22Rv1 (cell line): ENCODE measurements around the gene EIF4G3.

Source experiments
- CTCF ChIP-seq: fragments of 450-650 bp; IDR thresholded peaks from 2 replicates; pipeline ENCODE4 v1.5.1; 2017; ENCODE audit warnings: mild to moderate bottlenecking
- ZFX ChIP-seq: fragments of 450-650 bp; IDR thresholded peaks from 2 replicates; pipeline ENCODE4 v1.6.1; 2017; ENCODE audit warnings: antibody characterized with exemption, borderline replicate concordance

GRCh38 chr1:20871419-20871818, 305.3 kb downstream of the EIF4G3 start:
- TF ChIP-seq CTCF (no peak), ZFX (no peak)
